OCI-LY7 (cell line): ENCODE results near the gene SMAP1. TPM values are rescaled to one million over a fixed set of nuclear protein-coding genes. Genes with fewer than 3 reads are reported as not detected.

Experiments used
- BruUV-seq: library from RNA; stranded (reverse); fragments of 400-500 nt; replicated peaks from 2 replicates; lab custom pipeline; 2021; lab: Mats Ljungman, UMichigan
- CTCF ChIA-PET: fragments of 300-600 bp; sonication (Branson Sonifier 250); formaldehyde crosslinking; loops from one replicate; lab custom pipeline; 2022; ENCODE audit warnings: antibody characterized with exemption; ENCODE audit not compliant: unreplicated experiment; lab: Charles Lee
- POLR2A ChIA-PET: fragments of 300-600 bp; sonication (Branson Sonifier 250); formaldehyde crosslinking; loops from one replicate; lab custom pipeline; 2022; ENCODE audit warnings: antibody characterized with exemption; lab: Charles Lee
- DNase-seq: peaks from one replicate; pipeline ENCODE4 v3.0.0-alpha.2; 2015; ENCODE audit warnings: low spot score
- H2AFZ ChIP-seq: fragments of 200-600 bp; sonication (generic), shearing (Covaris generic); 2 replicates; pipeline ENCODE4 v1.6.1; 2014; ENCODE audit warnings: mild to moderate bottlenecking, antibody characterized with exemption, low read length, moderate library complexity
- H3K27ac ChIP-seq: fragments of 200-600 bp; sonication (generic); 2 replicates; pipeline ENCODE4 v1.5.1; 2014; ENCODE audit warnings: mixed run types, low read depth, mild to moderate bottlenecking, moderate library complexity, low read length, inconsistent platforms; ENCODE audit not compliant: poor library complexity, severe bottlenecking
- H3K36me3 ChIP-seq: fragments of 200-600 bp; sonication (generic); 2 replicates; pipeline ENCODE4 v1.6.1; 2014; ENCODE audit warnings: mild to moderate bottlenecking, antibody characterized with exemption, low read length, moderate library complexity, mixed read lengths; ENCODE audit not compliant: insufficient read depth
- H3K4me1 ChIP-seq: fragments of 200-600 bp; sonication (generic); 2 replicates; pipeline ENCODE4 v1.5.1; 2014; ENCODE audit warnings: mild to moderate bottlenecking, low read length; ENCODE audit not compliant: insufficient read depth, poor library complexity, severe bottlenecking
- H3K4me2 ChIP-seq: fragments of 200-600 bp; sonication (generic); 2 replicates; pipeline ENCODE4 v1.6.1; 2014; ENCODE audit warnings: mild to moderate bottlenecking, low read length
- H3K4me3 ChIP-seq: fragments of 200-600 bp; sonication (generic); 2 replicates; pipeline ENCODE4 v1.5.1; 2014; ENCODE audit warnings: mild to moderate bottlenecking, low read depth, low read length; ENCODE audit not compliant: poor library complexity, severe bottlenecking
- H3K79me2 ChIP-seq: fragments of 200-600 bp; sonication (generic); 2 replicates; pipeline ENCODE4 v1.6.1; 2016; ENCODE audit warnings: low read depth, mild to moderate bottlenecking, low read length, moderate library complexity, mixed read lengths; ENCODE audit not compliant: insufficient read depth
- H3K9me2 ChIP-seq: fragments of 200-600 bp; sonication (generic); 2 replicates; pipeline ENCODE4 v1.6.1; 2016; ENCODE audit warnings: mild to moderate bottlenecking, low read length, mixed read lengths; ENCODE audit not compliant: insufficient read depth
- H3K9me3 ChIP-seq: fragments of 200-600 bp; sonication (generic); 2 replicates; pipeline ENCODE4 v1.6.1; 2014; ENCODE audit warnings: mild to moderate bottlenecking, mixed run types, low read length, mixed read lengths
- H4K20me1 ChIP-seq: fragments of 200-600 bp; sonication (generic); 2 replicates; pipeline ENCODE4 v1.6.1; 2014; ENCODE audit warnings: mild to moderate bottlenecking, antibody characterized with exemption, low read length, moderate library complexity, mixed read lengths; ENCODE audit not compliant: insufficient read depth
- EZH2phosphoT487 ChIP-seq: fragments of 200-600 bp; sonication (generic); IDR thresholded peaks from 2 replicates; pipeline ENCODE4 v1.6.1; 2018; ENCODE audit warnings: low read depth, borderline replicate concordance, mild to moderate bottlenecking, mixed run types, antibody characterized with exemption, low read length, moderate library complexity, mixed read lengths
- intact Hi-C: fragments of 100-400 bp; cut with micrococcal nuclease; formaldehyde crosslinking; loops from one replicate; pipeline ENCODE4 v1.10.0; 2022; ENCODE audit not compliant: unreplicated experiment
- total RNA-seq, 2 experiments: library from RNA; depleted of rRNA in 1 of 2; stranded (reverse); fragments of >200 nt in 1 of 2; shearing (Covaris generic) in 1 of 2; gene quantifications; 2 replicates each; pipeline ENCODE4 v1.2.3, GENCODE V29; 2014 to 2022
- TF ChIP-seq, protein P1 (sequence below): fragments of 200-600 bp; sonication (generic); conservative IDR thresholded peaks from 2 replicates; pipeline ENCODE4 v1.5.1; 2014; ENCODE audit warnings: mild to moderate bottlenecking, antibody characterized with exemption, low read length, moderate library complexity, mixed read lengths

Gene SMAP1
- total RNA-seq, 2 experiments from 2014 or later, result 15.1 to 28.9 TPM

- Histone ChIP-seq H4K20me1 (no peaks in the 10 kb centered on the region), H3K36me3 (no peaks in the 10 kb centered on the region), H3K27ac (no peak overlapping the region), H3K4me1 (no peaks in the 10 kb centered on the region), H3K79me2 (no peaks in the 10 kb centered on the region), H3K9me2 (no peaks in the 10 kb centered on the region), H3K9me3 (no peaks in the 10 kb centered on the region), H3K4me2 (no peak overlapping the region), H2AFZ (no peak overlapping the region), H3K4me3 (no peak overlapping the region)
- ChIA-PET POLR2A (interaction anchor here (0.6 kb wide), 1 partner anchor 1932 kb away, joined by 4 read pairs; no protein-coding TSS in a partner anchor), CTCF (no interaction called here)
- intact Hi-C loops, result no loop called here
- TF ChIP-seq, protein P1, sequence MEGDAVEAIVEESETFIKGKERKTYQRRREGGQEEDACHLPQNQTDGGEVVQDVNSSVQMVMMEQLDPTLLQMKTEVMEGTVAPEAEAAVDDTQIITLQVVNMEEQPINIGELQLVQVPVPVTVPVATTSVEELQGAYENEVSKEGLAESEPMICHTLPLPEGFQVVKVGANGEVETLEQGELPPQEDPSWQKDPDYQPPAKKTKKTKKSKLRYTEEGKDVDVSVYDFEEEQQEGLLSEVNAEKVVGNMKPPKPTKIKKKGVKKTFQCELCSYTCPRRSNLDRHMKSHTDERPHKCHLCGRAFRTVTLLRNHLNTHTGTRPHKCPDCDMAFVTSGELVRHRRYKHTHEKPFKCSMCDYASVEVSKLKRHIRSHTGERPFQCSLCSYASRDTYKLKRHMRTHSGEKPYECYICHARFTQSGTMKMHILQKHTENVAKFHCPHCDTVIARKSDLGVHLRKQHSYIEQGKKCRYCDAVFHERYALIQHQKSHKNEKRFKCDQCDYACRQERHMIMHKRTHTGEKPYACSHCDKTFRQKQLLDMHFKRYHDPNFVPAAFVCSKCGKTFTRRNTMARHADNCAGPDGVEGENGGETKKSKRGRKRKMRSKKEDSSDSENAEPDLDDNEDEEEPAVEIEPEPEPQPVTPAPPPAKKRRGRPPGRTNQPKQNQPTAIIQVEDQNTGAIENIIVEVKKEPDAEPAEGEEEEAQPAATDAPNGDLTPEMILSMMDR, result no peak
- TF ChIP-seq EZH2phosphoT487, result no peak
- no TSS peak for BruUV-seq
- DNase-seq, result no peak
Observed at GRCh38 chr6:70842541-70842940, 174.9 kb downstream of the SMAP1 start.

DNA sequence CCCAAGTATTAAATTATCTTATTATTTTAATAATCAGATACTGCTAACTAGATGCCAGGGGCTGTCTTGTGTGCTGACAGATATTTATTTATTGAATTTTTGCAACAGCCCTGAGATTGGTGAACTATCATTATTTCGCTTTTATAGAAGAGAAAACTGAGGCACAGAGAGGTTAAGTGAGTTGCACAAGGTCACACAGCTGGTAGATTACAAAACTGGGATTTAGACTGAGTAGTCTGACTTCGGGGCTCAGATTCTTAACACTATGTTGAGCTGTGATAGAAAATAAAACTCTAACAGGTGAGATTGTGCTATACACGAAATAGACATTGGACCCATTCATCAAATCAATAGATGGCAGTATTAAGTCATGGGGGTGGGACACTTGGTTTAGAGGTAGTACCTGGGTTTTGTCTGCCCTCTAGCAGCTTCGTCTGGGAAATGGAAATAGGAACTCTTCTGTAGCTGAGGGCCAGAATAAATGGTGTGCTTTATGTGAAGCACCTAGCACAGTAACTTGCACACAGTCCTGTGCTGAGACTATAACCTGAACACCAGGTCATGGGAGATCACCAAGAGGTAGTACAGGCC is 175.7 kb downstream of the SMAP1 start:
- intact Hi-C loops, result no loop called here
- Histone ChIP-seq H3K4me3 (no peak overlapping the region), H3K4me1 (no peaks in the 10 kb centered on the region), H3K9me3 (peaks cover under 1% of the 10 kb centered on the region; the same call in 1 of the 2 replicates), H3K27ac (no peak overlapping the region), H2AFZ (no peak overlapping the region), H3K9me2 (no peaks in the 10 kb centered on the region), H3K79me2 (no peaks in the 10 kb centered on the region), H4K20me1 (no peaks in the 10 kb centered on the region), H3K36me3 (no peaks in the 10 kb centered on the region; the same call in 1 of the 2 replicates), H3K4me2 (no peak overlapping the region)
- ChIA-PET CTCF (no interaction called here), POLR2A (interaction anchor here (0.5 to 1.6 kb wide), 4 partner anchors 11 to 312 kb away, joined by 3 to 5 read pairs (median 4); no protein-coding TSS in a partner anchor)
- DNase-seq, result peak; percentile 19
- TF ChIP-seq EZH2phosphoT487, result no peak
- TF ChIP-seq, protein P1, result peak; percentile 61
- no TSS peak for BruUV-seq

DNA sequence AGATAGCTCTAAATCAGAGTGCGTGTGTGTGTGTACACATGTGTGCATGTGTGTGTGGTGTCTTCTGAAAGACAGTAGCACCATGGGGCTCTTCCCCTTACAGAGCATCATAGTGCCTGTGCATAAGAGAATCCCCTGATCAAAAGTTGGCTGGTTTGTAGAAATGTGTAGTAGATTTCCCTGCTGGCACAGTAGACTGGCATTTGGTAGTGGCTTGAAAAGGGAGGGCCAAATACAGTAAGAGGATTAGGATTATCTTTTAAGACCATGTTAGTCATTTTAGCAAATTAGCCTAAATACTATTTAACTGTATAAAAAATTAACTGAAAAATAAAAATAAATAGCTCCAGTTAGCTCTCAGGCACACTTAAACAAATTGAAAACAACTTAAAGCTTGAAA is 176.6 kb downstream of the SMAP1 start:
- Histone ChIP-seq H3K27ac (no peak overlapping the region), H3K9me3 (peaks cover 4% of the 10 kb centered on the region; the same call in 1 of the 2 replicates), H3K4me3 (no peak overlapping the region), H3K4me2 (no peak overlapping the region), H2AFZ (no peak overlapping the region), H3K36me3 (no peaks in the 10 kb centered on the region; the same call in 1 of the 2 replicates), H3K79me2 (no peaks in the 10 kb centered on the region), H3K9me2 (no peaks in the 10 kb centered on the region), H4K20me1 (no peaks in the 10 kb centered on the region), H3K4me1 (no peaks in the 10 kb centered on the region)
- ChIA-PET CTCF (no interaction called here), POLR2A (interaction anchor here (0.8 to 1.6 kb wide), 3 partner anchors 11 to 140 kb away, joined by 3 to 7 read pairs (median 4); no protein-coding TSS in a partner anchor)
- no peak for TF ChIP-seq EZH2phosphoT487
- TF ChIP-seq, protein P1, result no peak
- no peak for DNase-seq
- intact Hi-C loops, result no loop called here
- no TSS peak for BruUV-seq
